Erythroblast (primary cell): ENCODE data around the gene PCNX4.

Experiments used
- GATA1 ChIP-seq: IDR thresholded peaks from 2 replicates; pipeline ENCODE4 v1.6.1; 2011; ENCODE audit warnings: low read depth, mild to moderate bottlenecking, control low read depth, low read length, moderate library complexity
- POLR2A ChIP-seq: IDR thresholded peaks from 2 replicates; pipeline ENCODE4 v1.6.1; 2011; ENCODE audit warnings: mild to moderate bottlenecking, low read length

GRCh38 chr14:60210703-60211102 lies 119.0 kb downstream of the PCNX4 start:
- TF ChIP-seq POLR2A = no peak
- no peak for TF ChIP-seq GATA1
